Tongue (tissue), 2 donors: ENCODE measurements around the gene TCF7L1. TPM values are rescaled to one million over a fixed set of nuclear protein-coding genes. Genes with fewer than 3 reads are reported as not detected.
"Not testable (repeated sequence)": the region's sequence is repeated elsewhere in the genome, so short reads cannot be mapped to it uniquely, and the experiment has no call there.

ENCODE experiments used
- DNase-seq: peaks from one replicate; pipeline ENCODE4 v3.0.0-alpha.2; 2015
- total RNA-seq: library from RNA; depleted of rRNA; stranded (reverse); fragments of >200 nt; gene quantifications from one replicate; pipeline ENCODE4 v1.2.3, GENCODE V29; 2014

The TCF7L1 gene
- total RNA-seq, 1 donor from 2014 or later, result 11.1 TPM

GRCh38 chr2:85133751-85134254, 611 bp downstream of the TCF7L1 start:
- DNase-seq, result peak; percentile 54

GRCh38 chr2:85134255-85134895, 1.2 kb downstream of the TCF7L1 start:
- DNase-seq, result peak; percentile 81

- DNase-seq, result peak; percentile 39
Measured at GRCh38 chr2:85134896-85135659, 1.9 kb downstream of the TCF7L1 start.

- DNase-seq, result no peak
Measured at GRCh38 chr2:85135660-85135914, 2.4 kb downstream of the TCF7L1 start.

GRCh38 chr2:85137156-85137555, 4.0 kb downstream of the TCF7L1 start:
- DNase-seq, result no peak

- DNase-seq, result no peak
Measured at GRCh38 chr2:85143463-85144082, 10.4 kb downstream of the TCF7L1 start.

GRCh38 chr2:85145116-85145820, 12.1 kb downstream of the TCF7L1 start:
- no peak for DNase-seq

GRCh38 chr2:85148190-85148589, 15.0 kb downstream of the TCF7L1 start:
- no peak for DNase-seq

- DNase-seq, result no peak
Measured at GRCh38 chr2:85151026-85151425, 17.8 kb downstream of the TCF7L1 start.

- DNase-seq, result no peak
Measured at GRCh38 chr2:85152895-85153294, 19.7 kb downstream of the TCF7L1 start.

GRCh38 chr2:85154048-85154753, 21.0 kb downstream of the TCF7L1 start:
- peak; percentile 71 for DNase-seq

- not testable (repeated sequence) for DNase-seq
Measured at GRCh38 chr2:85155082-85155481, 21.9 kb downstream of the TCF7L1 start.

- peak; percentile 75 for DNase-seq
Measured at GRCh38 chr2:85156153-85156552, 23.0 kb downstream of the TCF7L1 start.

GRCh38 chr2:85156619-85157018, 23.4 kb downstream of the TCF7L1 start:
- no peak for DNase-seq

- no peak for DNase-seq
Measured at GRCh38 chr2:85157345-85157744, 24.2 kb downstream of the TCF7L1 start.

GRCh38 chr2:85158559-85159273, 25.5 kb downstream of the TCF7L1 start:
- DNase-seq, result no peak

- DNase-seq, result no peak
Measured at GRCh38 chr2:85159589-85159988, 26.4 kb downstream of the TCF7L1 start.

GRCh38 chr2:85160966-85161960, 28.1 kb downstream of the TCF7L1 start:
- no peak for DNase-seq

- peak; percentile 56 for DNase-seq
Measured at GRCh38 chr2:85162746-85163301, 29.6 kb downstream of the TCF7L1 start.

- no peak for DNase-seq
Measured at GRCh38 chr2:85163675-85164074, 30.5 kb downstream of the TCF7L1 start.
